Mesodermal cell (in vitro differentiated cells): ENCODE data around the gene PRR22.
"Not testable (repeated sequence)": the region's sequence is repeated elsewhere in the genome, so short reads cannot be mapped to it uniquely, and the experiment has no call there.

Experiments
- H3K27ac ChIP-seq: 2 replicates; pipeline ENCODE4 v1.7.0; 2013; ENCODE audit warnings: mild to moderate bottlenecking, low read depth, low read length, moderate library complexity; ENCODE audit not compliant: severe bottlenecking
- H3K36me3 ChIP-seq: 2 replicates; pipeline ENCODE4 v1.7.1; 2013; ENCODE audit warnings: mild to moderate bottlenecking, low read length, moderate library complexity; ENCODE audit not compliant: control insufficient read depth, insufficient read depth
- H3K4me1 ChIP-seq: one replicate; pipeline ENCODE4 v1.7.1; 2013; ENCODE audit warnings: mild to moderate bottlenecking, low read length; ENCODE audit not compliant: insufficient read depth, control insufficient read depth, poor library complexity, severe bottlenecking
- H3K4me3 ChIP-seq: 2 replicates; pipeline ENCODE4 v1.7.0; 2013; ENCODE audit warnings: low read length, control low read depth, mild to moderate bottlenecking; ENCODE audit not compliant: insufficient read depth, poor library complexity, severe bottlenecking; ENCODE audit errors: extremely low read depth
- H3K9me3 ChIP-seq: 2 replicates; pipeline ENCODE4 v1.7.1; 2013; ENCODE audit warnings: mild to moderate bottlenecking, low read length, moderate library complexity; ENCODE audit not compliant: control insufficient read depth
- WGBS, 2 experiments: methylation state at CpG; one replicate each; pipeline ENCODE4 v1.1.5; 2013; ENCODE audit warnings: missing lambda C conversion rate in 2 of 2; ENCODE audit not compliant: insufficient coverage in 2 of 2; 5-methylcytosine and 5-hydroxymethylcytosine counted together

Gene PRR22

DNA sequence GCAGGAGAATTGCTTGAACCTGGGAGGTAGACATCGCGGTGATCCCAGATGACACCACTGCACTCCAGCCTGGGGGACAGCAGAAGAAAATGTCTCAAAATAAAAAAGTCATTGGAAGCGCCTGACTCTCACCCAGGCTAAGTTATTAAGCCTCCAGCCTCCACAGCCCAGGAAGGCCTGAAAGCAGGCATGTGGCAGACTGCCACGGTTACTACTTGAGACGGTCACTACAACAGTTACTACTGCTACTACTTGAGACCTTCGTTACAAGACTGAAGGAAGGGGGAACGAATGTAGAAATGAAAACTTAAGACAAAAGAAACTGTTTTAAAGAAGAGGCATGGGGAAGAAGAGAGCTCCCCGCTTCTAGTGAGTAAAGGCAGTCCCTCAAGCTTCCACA, 9.6 kb downstream of the PRR22 start:
- WGBS, 2 experiments: 87 to 95% methylated on average over 5 to 6 of the region's 8 CpGs
- H3K27ac ChIP-seq: no peak overlapping the region
- H3K36me3 ChIP-seq: no peaks in the 10 kb centered on the region
- H3K4me1 ChIP-seq: no peaks in the 10 kb centered on the region
- no peak overlapping the region for H3K4me3 ChIP-seq
- H3K9me3 ChIP-seq: no peaks in the 10 kb centered on the region

GRCh38 chr19:5773276-5773675, 11.3 kb downstream of the PRR22 start:
- WGBS, 2 experiments: 97 to 98% methylated on average over 4 to 5 of the region's 5 CpGs
- no peak overlapping the region for H3K27ac ChIP-seq

DNA sequence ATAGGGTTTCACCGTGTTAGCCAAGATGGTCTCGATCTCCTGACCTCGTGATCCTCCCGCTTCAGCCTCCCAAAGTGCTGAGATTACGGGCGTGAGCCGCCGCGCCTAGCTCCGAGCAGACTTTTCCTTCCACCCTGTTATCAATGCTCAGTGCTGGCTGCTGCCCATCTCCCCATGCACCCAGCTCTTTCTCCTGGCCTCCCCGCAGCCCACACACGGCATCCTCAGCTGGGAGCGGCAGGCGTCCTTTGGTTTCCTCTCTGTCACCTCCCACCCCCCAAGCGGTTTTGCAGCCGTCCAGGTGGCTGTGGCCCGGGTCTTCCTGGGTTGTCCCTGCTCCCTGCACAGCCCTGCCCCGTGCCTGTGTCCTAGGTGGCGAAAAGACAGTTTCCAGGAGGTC, 12.1 kb downstream of the PRR22 start:
- WGBS, 2 experiments: 96 to 97% methylated on average over 17 to 19 of the region's 19 CpGs

More at GRCh38 chr19:5773276-5773675, 11.3 kb downstream of the PRR22 start:
- Histone ChIP-seq H3K4me1 (no peaks in the 10 kb centered on the region), H3K36me3 (no peaks in the 10 kb centered on the region), H3K9me3 (no peaks in the 10 kb centered on the region), H3K4me3 (no peak overlapping the region)

DNA sequence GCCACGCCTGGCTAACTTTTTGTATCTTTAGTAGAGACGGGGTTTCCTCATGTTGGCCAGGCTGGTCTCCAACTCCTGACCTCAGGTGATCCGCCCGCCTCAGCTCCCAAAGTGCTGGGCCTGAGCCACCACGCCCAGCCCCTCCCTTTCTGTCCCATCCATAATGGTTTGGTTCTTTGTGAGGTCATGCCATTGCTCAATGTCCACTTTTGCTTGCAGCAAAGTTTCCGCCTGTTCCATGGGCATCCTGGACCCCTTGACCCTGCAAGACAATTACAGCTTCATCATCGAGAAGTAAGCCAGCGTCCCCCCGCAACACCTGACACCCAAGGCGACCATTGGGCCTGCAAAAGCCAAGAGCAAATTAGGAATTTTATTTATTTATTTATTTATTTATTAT, 16.6 kb downstream of the PRR22 start:
- 94 to 97% methylated on average over 6 to 8 of the region's 10 CpGs for WGBS, 2 experiments
- H3K36me3 ChIP-seq: no peaks in the 10 kb centered on the region
- H3K4me3 ChIP-seq: no peak overlapping the region
- H3K27ac ChIP-seq: no peak overlapping the region
- no peaks in the 10 kb centered on the region for H3K4me1 ChIP-seq
- H3K9me3 ChIP-seq: no peaks in the 10 kb centered on the region

More for the DNA sequence above, 12.1 kb downstream of the PRR22 start:
- H3K36me3 ChIP-seq: no peaks in the 10 kb centered on the region
- H3K4me3 ChIP-seq: no peak overlapping the region
- H3K4me1 ChIP-seq: no peaks in the 10 kb centered on the region
- no peak overlapping the region for H3K27ac ChIP-seq
- no peaks in the 10 kb centered on the region for H3K9me3 ChIP-seq

- H3K36me3 ChIP-seq: no peaks in the 10 kb centered on the region
- H3K9me3 ChIP-seq: no peaks in the 10 kb centered on the region
- H3K4me1 ChIP-seq: no peaks in the 10 kb centered on the region
- no peak overlapping the region for H3K4me3 ChIP-seq
- H3K27ac ChIP-seq: no peak overlapping the region
- 86 to 100% methylated on average over 2 to 3 of the region's 3 CpGs for WGBS, 2 experiments
Observed at GRCh38 chr19:5765220-5765619, 19.3 kb downstream of the PRR22 start.

GRCh38 chr19:5762608-5763217, 21.8 kb downstream of the PRR22 start:
- 88 to 95% methylated on average over 5 of the region's 5 CpGs for WGBS, 2 experiments
- H3K27ac ChIP-seq: no peak overlapping the region

GRCh38 chr19:5753743-5754142, 30.8 kb downstream of the PRR22 start:
- WGBS, 2 experiments: 81 to 91% methylated on average over 3 to 5 of the region's 6 CpGs
- H3K27ac ChIP-seq: no peak overlapping the region
- H3K36me3 ChIP-seq: no peaks in the 10 kb centered on the region

More at GRCh38 chr19:5762608-5763217, 21.8 kb downstream of the PRR22 start:
- Histone ChIP-seq H3K9me3 (no peaks in the 10 kb centered on the region), H3K4me3 (no peak overlapping the region), H3K36me3 (no peaks in the 10 kb centered on the region), H3K4me1 (no peaks in the 10 kb centered on the region)

DNA sequence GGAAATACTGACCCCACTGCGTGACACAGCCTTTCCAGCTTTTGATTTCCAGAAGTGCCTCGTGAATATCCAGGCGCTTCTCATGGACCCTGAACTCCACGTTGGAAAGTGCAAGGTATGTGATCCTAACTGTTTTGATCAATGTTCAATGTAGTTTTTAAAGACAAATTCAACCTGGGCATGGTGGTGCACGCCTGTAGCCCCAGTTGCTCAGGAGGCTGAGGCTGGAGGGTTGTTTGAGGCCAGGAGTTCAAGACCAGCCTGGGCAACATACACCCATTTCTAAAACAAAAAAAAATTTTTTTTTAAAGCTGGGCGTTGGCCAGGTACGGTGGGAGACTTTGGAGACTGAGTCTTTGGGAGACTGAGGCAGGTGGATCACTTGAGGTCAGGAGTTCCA, 32.8 kb downstream of the PRR22 start:
- Histone ChIP-seq H3K9me3 (no peaks in the 10 kb centered on the region), H3K36me3 (no peaks in the 10 kb centered on the region), H3K4me1 (no peaks in the 10 kb centered on the region), H3K4me3 (no peak overlapping the region), H3K27ac (no peak overlapping the region)
- WGBS, 2 experiments: 82 to 91% methylated on average over 3 to 6 of the region's 7 CpGs

More at GRCh38 chr19:5753743-5754142, 30.8 kb downstream of the PRR22 start:
- Histone ChIP-seq H3K4me3 (no peak overlapping the region), H3K9me3 (no peaks in the 10 kb centered on the region), H3K4me1 (no peaks in the 10 kb centered on the region)

DNA sequence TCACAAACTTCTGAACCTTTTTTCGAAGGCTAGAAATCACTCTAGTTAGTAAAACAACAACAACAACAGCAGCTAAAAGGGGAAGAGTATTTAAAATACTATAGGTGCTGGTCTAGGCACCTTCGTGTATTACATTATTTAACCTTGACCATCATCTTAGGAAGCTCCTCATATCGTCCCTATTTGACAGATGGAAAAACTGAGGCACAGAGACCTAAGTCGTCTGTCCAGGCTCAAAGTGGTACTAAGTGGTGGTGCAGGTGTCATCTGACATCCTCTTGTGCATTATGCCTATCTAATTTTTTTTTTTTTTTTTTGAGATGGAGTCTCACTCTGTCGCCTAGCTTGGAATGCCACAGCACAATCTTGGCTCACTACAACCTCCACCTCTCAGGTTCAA, 35.0 kb downstream of the PRR22 start:
- WGBS, 2 experiments: 100% methylated on average over 2 of the region's 5 CpGs; no CpG with 5 or more reads in 1 of the 2 experiments
- no peaks in the 10 kb centered on the region for H3K36me3 ChIP-seq
- no peak overlapping the region for H3K27ac ChIP-seq
- H3K9me3 ChIP-seq: no peaks in the 10 kb centered on the region
- H3K4me1 ChIP-seq: no peaks in the 10 kb centered on the region
- H3K4me3 ChIP-seq: no peak overlapping the region

DNA sequence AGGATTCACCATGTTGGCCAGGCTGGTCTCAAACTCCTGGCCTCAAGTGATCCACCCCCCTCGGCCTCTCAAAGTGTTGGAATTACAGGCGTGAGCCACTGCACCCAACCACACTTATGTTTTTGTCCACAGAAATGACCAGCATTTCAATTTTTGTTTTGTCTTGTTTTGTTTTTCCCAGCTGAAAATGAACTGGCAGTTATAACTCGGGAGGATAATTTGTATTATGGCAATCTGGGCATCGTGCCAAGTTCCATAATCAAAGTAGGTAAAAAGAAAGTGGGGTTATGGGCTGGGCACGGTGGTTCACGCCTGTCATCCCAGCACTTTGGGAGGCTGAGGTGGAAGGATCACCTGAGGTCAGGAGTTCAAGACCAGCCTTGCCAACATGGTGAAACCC, 35.6 kb downstream of the PRR22 start:
- 89 to 95% methylated on average over 6 of the region's 6 CpGs for WGBS, 2 experiments
- not testable (repeated sequence) for H3K9me3 ChIP-seq, H3K36me3 ChIP-seq, H3K4me3 ChIP-seq, H3K27ac ChIP-seq, H3K4me1 ChIP-seq

DNA sequence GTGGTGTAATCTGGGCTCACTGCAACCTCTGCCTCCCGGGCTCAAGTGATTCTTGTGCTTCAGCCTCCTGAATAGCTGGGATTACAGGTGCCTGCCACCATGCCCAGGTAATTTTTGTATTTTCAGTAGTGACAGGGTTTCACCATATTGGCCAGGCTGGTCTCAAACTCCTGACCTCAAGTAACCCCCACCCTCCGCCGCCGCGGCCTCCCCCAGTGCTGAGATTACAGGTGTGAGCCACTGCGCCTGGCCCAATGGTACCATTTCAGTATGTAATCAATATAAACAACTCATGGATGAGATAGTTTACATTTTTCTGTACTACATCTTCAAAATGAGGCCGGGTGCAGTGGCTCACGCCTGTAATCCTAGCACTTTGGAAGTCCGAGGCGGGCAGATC, 39.5 kb downstream of the PRR22 start:
- not testable (repeated sequence) for H3K4me3 ChIP-seq, H3K9me3 ChIP-seq, H3K36me3 ChIP-seq, H3K4me1 ChIP-seq, H3K27ac ChIP-seq
- WGBS, 2 experiments: 72 to 94% methylated on average over 5 to 7 of the region's 10 CpGs
